ENCODE measurements around the gene NME8. TPM values are rescaled to one million over a fixed set of nuclear protein-coding genes. Genes with fewer than 3 reads are reported as not detected.

The NME8 gene
- total RNA-seq, 1 donor from 2014 or later = not detected

- FAIRE-seq (no peak), DNase-seq (ENCODE audit: low read depth) (no peak)
- no peaks in the 10 kb centered on the region for H3K79me2 ChIP-seq (ENCODE audit: insufficient read depth, low read length)
- no peak overlapping the region for H3K4me3 Mint-ChIP-seq (ENCODE audit: unreplicated experiment)
- H3K4me2 ChIP-seq (ENCODE audit: low read length) = no peak overlapping the region
- no peaks in the 10 kb centered on the region for H4K20me1 ChIP-seq (ENCODE audit: insufficient read depth, low read length)
- no peaks in the 10 kb centered on the region for H3K36me3 ChIP-seq (ENCODE audit: insufficient read depth, low read length)
- no peaks in the 10 kb centered on the region for H3K27me3 Mint-ChIP-seq (ENCODE audit: low read depth, unreplicated experiment)
- H3K9me3 ChIP-seq (ENCODE audit: insufficient read depth, low read depth, low read length) = no peaks in the 10 kb centered on the region
- no peak overlapping the region for H2AFZ ChIP-seq (ENCODE audit: low read depth, low read length)
- H3K27ac ChIP-seq (ENCODE audit: low read depth, low read length) = no peak overlapping the region
- no peaks in the 10 kb centered on the region for H3K36me3 Mint-ChIP-seq (ENCODE audit: low read depth, unreplicated experiment)
- TF ChIP-seq EZH2 (IDR thresholded peaks at IDR 0.05; ENCODE audit: insufficient read depth, low read length) (no peak), CTCF (IDR thresholded peaks at IDR 0.05; ENCODE audit: insufficient read depth, low read depth, low read length) (no peak)
- no peak overlapping the region for H3K4me3 ChIP-seq (ENCODE audit: insufficient read depth, low read depth, low read length)
- H3K4me1 ChIP-seq (ENCODE audit: insufficient read depth, low read length) = no peaks in the 10 kb centered on the region
- H3K27ac Mint-ChIP-seq (ENCODE audit: unreplicated experiment) = no peak overlapping the region
- no peaks in the 10 kb centered on the region for H3K27me3 ChIP-seq (ENCODE audit: insufficient read depth, low read length)
- no peaks in the 10 kb centered on the region for H3K4me1 Mint-ChIP-seq (ENCODE audit: low read depth, unreplicated experiment)
- H3K9me3 Mint-ChIP-seq (ENCODE audit: unreplicated experiment) = no peaks in the 10 kb centered on the region
- no peak overlapping the region for H3K9ac ChIP-seq (ENCODE audit: low read length)
Measured at GRCh38 chr7:37817996-37818720, 30.2 kb upstream of the NME8 start.

GRCh38 chr7:37820708-37821468, 27.5 kb upstream of the NME8 start:
- H3K27ac ChIP-seq (ENCODE audit: low read depth, low read length) = no peak overlapping the region
- DNase-seq (ENCODE audit: low read depth) (no peak), FAIRE-seq (no peak)
- no peak overlapping the region for H2AFZ ChIP-seq (ENCODE audit: low read depth, low read length)
- Mint-ChIP-seq H3K27me3 (ENCODE audit: low read depth, unreplicated experiment) (no peaks in the 10 kb centered on the region), H3K36me3 (ENCODE audit: low read depth, unreplicated experiment) (no peaks in the 10 kb centered on the region), H3K4me3 (ENCODE audit: unreplicated experiment) (no peak overlapping the region), H3K27ac (ENCODE audit: unreplicated experiment) (no peak overlapping the region), H3K4me1 (ENCODE audit: low read depth, unreplicated experiment) (no peaks in the 10 kb centered on the region), H3K9me3 (ENCODE audit: unreplicated experiment) (no peaks in the 10 kb centered on the region)
- H4K20me1 ChIP-seq (ENCODE audit: insufficient read depth, low read length) = no peaks in the 10 kb centered on the region
- no peaks in the 10 kb centered on the region for H3K27me3 ChIP-seq (ENCODE audit: insufficient read depth, low read length)
- TF ChIP-seq EZH2 (IDR thresholded peaks at IDR 0.05; ENCODE audit: insufficient read depth, low read length) (no peak), CTCF (IDR thresholded peaks at IDR 0.05; ENCODE audit: insufficient read depth, low read depth, low read length) (no peak)
- H3K4me1 ChIP-seq (ENCODE audit: insufficient read depth, low read length) = no peaks in the 10 kb centered on the region
- no peak overlapping the region for H3K9ac ChIP-seq (ENCODE audit: low read length)
- no peak overlapping the region for H3K4me2 ChIP-seq (ENCODE audit: low read length)
- H3K79me2 ChIP-seq (ENCODE audit: insufficient read depth, low read length) = no peaks in the 10 kb centered on the region
- H3K4me3 ChIP-seq (ENCODE audit: insufficient read depth, low read depth, low read length) = no peak overlapping the region
- no peaks in the 10 kb centered on the region for H3K36me3 ChIP-seq (ENCODE audit: insufficient read depth, low read length)
- peaks cover 3% of the 10 kb centered on the region for H3K9me3 ChIP-seq (ENCODE audit: insufficient read depth, low read depth, low read length)

- Histone ChIP-seq H3K27me3 (ENCODE audit: insufficient read depth, low read length) (no peaks in the 10 kb centered on the region), H3K36me3 (ENCODE audit: insufficient read depth, low read length) (no peaks in the 10 kb centered on the region), H3K4me1 (ENCODE audit: insufficient read depth, low read length) (no peaks in the 10 kb centered on the region), H3K9ac (ENCODE audit: low read length) (no peak overlapping the region), H3K79me2 (ENCODE audit: insufficient read depth, low read length) (no peaks in the 10 kb centered on the region), H4K20me1 (ENCODE audit: insufficient read depth, low read length) (no peaks in the 10 kb centered on the region), H3K27ac (ENCODE audit: low read depth, low read length) (no peak overlapping the region), H3K4me2 (ENCODE audit: low read length) (no peak overlapping the region), H3K4me3 (ENCODE audit: insufficient read depth, low read depth, low read length) (no peak overlapping the region), H2AFZ (ENCODE audit: low read depth, low read length) (no peak overlapping the region), H3K9me3 (ENCODE audit: insufficient read depth, low read depth, low read length) (peaks cover 3% of the 10 kb centered on the region)
- no peaks in the 10 kb centered on the region for H3K9me3 Mint-ChIP-seq (ENCODE audit: unreplicated experiment)
- DNase-seq (ENCODE audit: low read depth) (no peak), FAIRE-seq (no peak)
- no peaks in the 10 kb centered on the region for H3K27me3 Mint-ChIP-seq (ENCODE audit: low read depth, unreplicated experiment)
- no peak overlapping the region for H3K27ac Mint-ChIP-seq (ENCODE audit: unreplicated experiment)
- no peak overlapping the region for H3K4me3 Mint-ChIP-seq (ENCODE audit: unreplicated experiment)
- H3K4me1 Mint-ChIP-seq (ENCODE audit: low read depth, unreplicated experiment) = no peaks in the 10 kb centered on the region
- TF ChIP-seq EZH2 (IDR thresholded peaks at IDR 0.05; ENCODE audit: insufficient read depth, low read length) = no peak
- TF ChIP-seq CTCF (IDR thresholded peaks at IDR 0.05; ENCODE audit: insufficient read depth, low read depth, low read length) = no peak
- H3K36me3 Mint-ChIP-seq (ENCODE audit: low read depth, unreplicated experiment) = no peaks in the 10 kb centered on the region
Measured at GRCh38 chr7:37822946-37823345, 25.5 kb upstream of the NME8 start.
